Hepatocyte (in vitro differentiated cells): ENCODE results near the gene CCDC3.

Experiments used
- CTCF ChIP-seq: fragments of 200-600 bp; sonication (generic); IDR thresholded peaks from 2 replicates; pipeline ENCODE4 v1.5.1; 2016; ENCODE audit warnings: antibody characterized with exemption, mild to moderate bottlenecking; ENCODE audit not compliant: poor library complexity
- EZH2 ChIP-seq: fragments of 200-600 bp; sonication (generic); IDR thresholded peaks from 2 replicates; pipeline ENCODE4 v1.6.1; 2016; ENCODE audit warnings: antibody characterized with exemption, mild to moderate bottlenecking, borderline replicate concordance
- EZH2phosphoT487 ChIP-seq: fragments of 200-600 bp; sonication (generic); IDR thresholded peaks from one replicate; pipeline ENCODE4 v1.6.1; 2018; ENCODE audit warnings: antibody characterized with exemption, mild to moderate bottlenecking, low read depth, moderate library complexity; ENCODE audit not compliant: unreplicated experiment, severe bottlenecking

- TF ChIP-seq EZH2 (no peak), CTCF (no peak), EZH2phosphoT487 (no peak)
Observed at GRCh38 chr10:12884851-12885250, 116.7 kb downstream of the CCDC3 start.
